Vagina (tissue), 2 donors: Measurements from ENCODE around the gene TLE4.

Experiments used
- CTCF ChIP-seq, 3 experiments: fragments of 450-650 bp in 2 of 3; fragments of 200-600 bp in 1 of 3; sonication (generic) in 1 of 3; IDR thresholded peaks; one replicate each; pipeline ENCODE4 v1.5.1; 2017 to 2019; ENCODE audit warnings: antibody characterized with exemption in 3 of 3, mild to moderate bottlenecking in 2 of 3, moderate library complexity in 2 of 3
- POLR2A ChIP-seq, 2 donors: fragments of 450-650 bp; IDR thresholded peaks; one replicate each; pipeline ENCODE4 v1.6.1; 2017; ENCODE audit warnings: antibody characterized with exemption in 2 of 2, mild to moderate bottlenecking in 2 of 2, moderate library complexity in 2 of 2
- POLR2AphosphoS5 ChIP-seq, 2 donors: sonication (generic); formaldehyde crosslinking; IDR thresholded peaks; one replicate each; pipeline ENCODE4 v1.9.0; 2017; ENCODE audit warnings: antibody characterized with exemption in 2 of 2, mild to moderate bottlenecking in 2 of 2, low read depth in 1 of 2; ENCODE audit not compliant: insufficient read depth in 1 of 2

DNA sequence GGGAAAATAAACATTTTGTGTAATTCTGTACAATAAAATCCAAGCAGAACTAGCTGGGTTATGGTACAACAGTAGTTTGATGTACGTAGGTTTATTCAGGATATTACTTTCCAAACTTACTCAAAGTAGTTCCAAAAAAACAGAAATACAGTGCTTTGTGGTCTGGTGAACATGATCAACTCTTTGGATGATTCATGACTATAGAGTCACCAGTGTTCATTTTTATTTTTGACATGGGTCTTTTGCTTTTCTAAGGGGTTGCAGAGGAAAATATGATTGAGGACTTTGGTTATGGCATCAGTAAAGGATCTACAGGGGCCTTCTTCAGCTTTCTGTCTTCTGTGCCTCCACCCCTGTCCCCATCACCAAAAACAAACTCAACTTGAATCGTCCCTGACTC lies 127.2 kb downstream of the TLE4 start:
- TF ChIP-seq CTCF (IDR thresholded peaks at IDR 0.05) (no peak), POLR2AphosphoS5 (IDR thresholded peaks at IDR 0.05; ENCODE audit: insufficient read depth in 1 of 2, low read depth in 1 of 2) (no peak), POLR2A (IDR thresholded peaks at IDR 0.05) (no peak)
